GM19397 (cell line): ENCODE results near the gene ZBTB7B.
"Not testable (repeated sequence)": the region's sequence is repeated elsewhere in the genome, so short reads cannot be mapped to it uniquely, and the experiment has no call there.

Experiments used
- ATAC-seq: cut with Tn5 transposase; IDR thresholded peaks from one replicate; pipeline ENCODE4 v1.9.1; 2021; ENCODE audit warnings: mild to moderate bottlenecking, moderate library complexity; ENCODE audit not compliant: unreplicated experiment

ZBTB7B gene

DNA sequence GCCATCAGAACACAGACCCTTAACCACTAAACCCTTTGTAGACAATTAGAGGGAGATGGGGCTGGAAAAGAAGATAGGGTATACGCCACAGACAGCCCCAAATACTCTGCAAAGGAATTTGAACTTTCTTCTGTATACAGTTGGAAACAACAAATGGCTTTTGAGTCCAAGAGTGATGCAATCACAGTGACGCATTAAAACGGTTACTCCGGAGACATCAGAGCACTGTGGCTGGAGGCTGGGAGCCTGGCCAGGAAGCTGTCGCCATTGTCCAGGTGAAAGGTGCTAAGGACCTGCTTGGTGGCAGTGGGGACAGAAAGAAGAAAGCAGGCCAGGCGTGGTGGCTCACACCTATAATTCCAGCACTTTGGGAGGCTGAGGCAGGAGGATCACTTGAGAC lies 15.3 kb upstream of the ZBTB7B start:
- no peak for ATAC-seq

DNA sequence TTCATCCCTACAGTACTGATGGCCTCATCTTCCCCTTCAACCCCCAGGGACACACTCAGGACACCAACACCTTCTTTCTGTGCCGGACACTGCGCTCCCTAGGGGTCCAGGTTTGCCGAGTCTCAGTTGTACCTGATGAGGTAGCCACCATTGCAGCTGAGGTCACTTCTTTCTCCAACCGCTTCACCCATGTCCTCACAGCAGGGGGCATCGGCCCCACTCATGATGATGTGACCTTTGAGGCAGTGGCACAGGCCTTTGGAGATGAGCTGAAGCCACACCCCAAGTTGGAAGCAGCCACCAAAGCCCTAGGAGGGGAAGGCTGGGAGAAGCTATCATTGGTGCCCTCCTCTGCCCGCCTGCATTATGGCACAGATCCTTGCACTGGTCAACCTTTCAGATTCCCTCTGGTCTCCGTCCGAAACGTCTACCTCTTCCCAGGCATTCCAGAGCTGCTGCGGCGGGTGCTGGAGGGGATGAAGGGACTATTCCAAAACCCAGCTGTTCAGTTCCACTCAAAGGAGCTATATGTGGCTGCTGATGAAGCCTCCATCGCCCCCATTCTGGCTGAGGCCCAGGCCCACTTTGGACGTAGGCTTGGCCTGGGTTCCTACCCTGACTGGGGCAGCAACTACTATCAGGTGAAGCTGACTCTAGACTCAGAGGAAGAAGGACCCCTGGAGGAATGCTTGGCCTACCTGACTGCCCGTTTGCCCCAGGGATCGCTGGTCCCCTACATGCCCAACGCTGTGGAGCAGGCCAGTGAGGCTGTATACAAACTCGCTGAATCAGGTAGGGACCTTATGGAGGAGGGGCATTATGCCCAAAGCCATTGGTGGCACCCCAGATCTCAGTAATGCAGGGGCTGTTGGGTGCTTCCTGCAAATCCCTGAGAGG lies 14.3 kb upstream of the ZBTB7B start:
- no peak for ATAC-seq

DNA sequence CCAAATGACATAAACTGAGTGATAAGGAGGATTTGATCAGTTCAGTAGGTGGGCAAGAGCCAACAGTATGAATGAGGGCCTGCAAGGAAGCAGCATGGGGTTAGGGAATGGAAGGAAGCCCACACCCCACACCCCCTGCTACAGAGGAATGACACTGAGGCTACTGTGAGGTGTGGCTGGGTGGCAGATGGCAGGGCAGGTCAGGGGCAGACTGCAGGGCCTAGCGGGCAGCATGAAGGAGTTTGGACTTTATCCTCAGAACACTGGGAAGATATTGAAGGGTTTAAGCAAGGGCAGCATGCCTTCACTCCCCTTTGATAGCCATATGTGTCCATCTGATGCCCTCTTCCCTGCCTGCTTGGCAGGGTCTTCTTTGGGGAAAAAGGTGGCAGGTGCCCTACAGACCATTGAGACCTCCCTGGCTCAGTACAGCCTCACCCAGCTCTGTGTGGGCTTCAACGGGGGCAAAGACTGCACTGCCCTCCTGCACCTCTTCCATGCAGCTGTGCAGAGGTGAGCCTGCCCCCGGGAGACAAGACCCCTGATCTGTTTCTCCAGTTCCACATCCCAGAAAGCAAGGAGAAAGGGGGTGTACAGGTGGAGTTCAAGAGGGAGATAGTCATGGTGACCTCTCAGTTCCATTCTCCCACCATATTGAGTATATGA lies 13.3 kb upstream of the ZBTB7B start:
- no peak for ATAC-seq

DNA sequence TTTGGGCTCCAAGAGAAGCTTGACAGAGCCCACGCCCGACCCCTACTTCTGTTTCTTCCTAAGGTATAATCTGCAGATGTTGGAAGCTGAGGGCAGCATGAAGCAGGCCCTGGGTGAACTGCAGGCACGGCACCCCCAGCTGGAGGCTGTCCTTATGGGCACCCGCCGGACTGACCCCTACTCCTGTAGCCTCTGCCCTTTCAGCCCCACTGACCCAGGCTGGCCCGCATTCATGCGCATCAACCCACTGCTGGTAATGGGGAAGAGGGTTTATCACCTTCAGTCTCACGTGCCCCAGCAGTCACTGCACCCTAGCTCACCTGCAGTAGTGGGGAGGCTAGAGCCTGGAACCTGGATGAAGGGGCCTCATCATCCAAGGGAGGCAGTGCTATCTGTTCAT lies 12.3 kb upstream of the ZBTB7B start:
- ATAC-seq: no peak

DNA sequence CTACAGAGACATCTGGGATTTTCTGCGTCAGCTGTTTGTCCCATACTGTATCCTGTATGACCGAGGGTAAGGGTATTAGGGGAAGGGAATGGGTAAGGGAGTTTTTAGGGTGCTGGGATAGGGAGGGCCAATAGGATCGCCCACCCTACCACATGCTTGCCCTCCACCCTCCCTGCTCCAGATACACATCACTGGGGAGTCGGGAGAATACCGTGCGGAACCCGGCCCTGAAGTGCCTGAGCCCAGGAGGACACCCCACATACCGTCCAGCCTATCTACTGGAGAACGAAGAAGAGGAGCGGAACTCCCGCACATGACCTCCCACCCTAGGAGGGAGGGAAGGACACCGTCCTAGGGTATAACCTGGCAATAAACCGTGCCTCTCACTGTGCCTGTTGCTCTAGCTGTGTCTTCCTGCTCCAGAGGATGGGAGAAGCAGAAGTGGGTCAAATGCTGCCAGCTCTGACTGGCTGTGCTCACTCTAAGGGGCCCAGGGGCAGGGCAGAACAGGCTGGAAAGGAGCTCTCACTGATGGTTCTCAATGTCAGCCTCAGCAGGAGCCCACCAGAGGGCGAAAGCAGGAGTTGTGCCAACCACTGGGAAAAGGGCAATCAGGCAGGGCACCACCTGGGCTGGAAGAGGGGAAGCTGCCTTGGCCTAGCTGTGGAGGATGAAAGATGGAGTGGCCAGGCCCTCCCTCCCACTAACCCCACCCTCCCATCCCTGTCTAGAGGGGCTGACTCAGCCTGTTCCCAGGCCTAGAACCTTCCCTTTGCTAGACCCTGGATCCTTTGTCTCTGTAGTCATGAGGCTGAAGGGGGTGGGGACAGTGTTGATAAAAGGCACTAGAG lies 9.7 kb upstream of the ZBTB7B start:
- ATAC-seq: no peak

DNA sequence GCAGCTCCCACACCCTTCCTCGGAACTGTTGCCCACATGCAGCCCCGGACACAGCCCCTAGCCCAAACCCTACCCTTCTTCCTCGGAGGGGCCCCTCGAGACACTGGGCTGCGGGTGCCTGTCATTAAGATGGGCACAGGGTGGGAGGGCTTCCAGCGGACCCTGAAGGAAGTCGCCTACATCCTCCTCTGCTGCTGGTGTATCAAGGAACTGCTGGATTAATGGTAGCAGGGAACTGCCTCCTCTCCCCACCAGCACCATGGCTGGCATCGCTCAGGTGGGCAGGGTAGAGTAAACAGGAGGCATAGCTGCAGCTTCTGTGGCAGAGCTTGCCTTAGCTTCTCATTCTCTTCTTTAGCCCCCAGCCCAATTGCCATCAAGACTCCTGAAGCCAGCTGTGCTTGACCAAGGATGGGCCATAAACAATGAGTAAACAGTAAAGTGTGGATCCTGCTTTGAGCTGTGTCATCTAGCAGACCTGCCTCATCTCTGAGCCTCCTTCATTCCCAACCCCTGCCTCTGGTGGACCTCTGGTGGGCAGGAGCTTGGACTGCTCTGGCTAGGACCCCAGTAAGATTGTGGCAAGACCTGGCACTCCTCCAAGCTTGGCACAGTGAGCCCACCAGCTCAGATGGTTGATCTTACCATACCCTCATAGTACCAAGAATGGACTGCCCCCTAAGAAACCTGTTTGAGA lies 8.9 kb upstream of the ZBTB7B start, which contains the start of gene LENEP:
Gene LENEP, plus strand, starts transcription at position 15 of the 697 bp plus-strand sequence. Its CDS starts 22 bp downstream, at position 37.
- no peak for ATAC-seq

DNA sequence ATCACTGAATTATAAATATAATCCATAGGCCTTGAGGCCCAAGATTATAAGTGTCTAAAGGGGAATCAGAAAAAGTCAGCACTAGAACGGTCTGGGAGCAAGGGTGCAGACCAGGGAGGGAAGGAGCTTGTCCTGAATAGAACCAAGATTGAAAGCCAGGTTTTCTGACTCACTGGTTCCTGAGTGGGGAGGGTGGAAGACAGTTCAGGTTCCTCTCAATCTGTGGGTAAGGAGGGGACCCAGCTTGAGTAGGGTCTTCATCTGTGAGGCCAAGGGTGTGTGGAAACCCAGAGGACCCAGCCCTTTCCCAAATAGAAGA lies 8.4 kb upstream of the ZBTB7B start:
- ATAC-seq: no peak

DNA sequence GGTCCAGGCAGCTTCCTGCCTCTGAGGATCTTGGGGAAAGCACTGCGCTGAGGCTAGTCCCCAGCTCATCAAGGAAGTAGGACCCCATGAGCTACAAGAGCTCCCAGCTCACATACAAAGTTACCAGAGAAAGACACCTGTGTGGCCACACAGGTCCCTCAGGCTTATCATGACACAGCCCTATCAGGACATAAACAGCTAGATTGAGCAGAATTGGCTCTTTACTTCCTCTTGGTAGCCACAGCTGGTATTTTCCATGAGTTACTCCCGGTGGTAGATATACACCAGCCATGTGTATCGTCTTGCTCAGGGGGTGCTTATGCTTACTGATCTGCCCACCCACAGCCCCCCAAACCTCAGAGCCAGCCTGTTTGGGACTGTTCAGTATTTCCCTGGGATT lies 8.0 kb upstream of the ZBTB7B start:
- no peak for ATAC-seq

DNA sequence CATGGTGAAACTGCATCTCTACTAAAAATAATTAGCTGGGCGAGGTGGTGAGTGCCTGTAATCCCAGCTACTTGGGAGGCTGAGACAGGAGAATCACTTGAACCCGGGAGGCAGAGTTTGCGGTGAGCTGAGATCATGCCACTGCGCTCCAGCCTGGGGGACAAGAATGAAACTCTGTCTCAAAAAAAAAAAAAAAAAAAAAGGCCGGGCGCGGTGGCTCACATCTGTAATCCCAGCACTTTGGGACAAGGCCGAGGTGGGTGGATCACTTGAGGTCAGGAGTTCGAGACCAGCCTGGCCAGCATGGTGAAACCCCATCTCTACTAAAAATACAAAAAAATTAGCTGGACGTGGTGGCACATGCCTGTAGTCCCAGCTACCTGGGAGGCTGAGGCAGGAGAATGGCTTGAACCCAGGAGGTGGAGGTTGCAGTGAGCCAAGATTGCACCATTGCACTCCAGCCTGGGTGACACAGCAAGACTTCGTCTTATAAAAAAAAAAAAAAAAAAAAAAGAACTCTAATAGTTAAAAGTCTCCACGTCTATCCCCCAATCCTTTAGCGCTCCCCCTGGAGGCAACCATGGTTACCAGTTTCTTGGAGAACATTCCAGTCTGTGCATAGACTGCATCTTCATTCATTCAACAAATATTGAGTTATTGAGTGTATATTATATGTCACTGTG lies 7.2 kb upstream of the ZBTB7B start:
- ATAC-seq: not testable (repeated sequence)

DNA sequence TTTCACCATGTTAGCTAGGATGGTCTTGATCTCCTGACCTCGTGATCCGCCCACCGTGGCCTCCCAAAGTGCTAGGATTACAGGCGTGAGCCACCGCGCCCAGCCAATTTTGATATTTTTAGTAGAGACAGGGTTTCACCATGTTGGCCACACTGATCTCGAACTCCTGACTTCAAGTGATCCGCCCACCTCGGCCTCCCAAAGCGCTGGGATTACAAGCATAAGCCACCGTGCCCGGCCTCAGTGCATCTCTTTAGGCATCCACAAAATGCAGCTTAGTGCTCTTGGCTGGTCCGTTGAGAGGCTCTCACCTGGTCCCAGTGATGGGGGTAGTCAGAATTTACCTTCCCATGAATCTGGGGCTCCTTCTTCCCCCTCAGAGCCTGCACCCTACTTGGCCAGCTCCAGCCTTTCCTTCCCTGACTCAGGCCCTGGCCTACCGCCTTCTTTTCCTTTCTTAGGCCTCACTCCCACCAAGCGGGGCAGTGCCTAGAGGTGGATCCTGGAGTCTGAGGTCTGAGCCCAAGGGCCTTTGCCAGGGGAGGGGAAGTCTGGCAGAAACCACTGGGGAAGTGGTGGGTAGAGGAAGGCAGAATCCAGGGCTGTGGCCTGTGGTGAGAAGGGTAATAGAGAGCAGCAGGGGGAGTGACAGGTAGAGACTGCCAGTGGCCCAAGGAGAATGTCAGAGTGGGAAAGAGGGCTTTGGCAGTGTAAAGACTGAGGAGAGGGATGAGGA lies 5.5 kb upstream of the ZBTB7B start:
- no peak for ATAC-seq

DNA sequence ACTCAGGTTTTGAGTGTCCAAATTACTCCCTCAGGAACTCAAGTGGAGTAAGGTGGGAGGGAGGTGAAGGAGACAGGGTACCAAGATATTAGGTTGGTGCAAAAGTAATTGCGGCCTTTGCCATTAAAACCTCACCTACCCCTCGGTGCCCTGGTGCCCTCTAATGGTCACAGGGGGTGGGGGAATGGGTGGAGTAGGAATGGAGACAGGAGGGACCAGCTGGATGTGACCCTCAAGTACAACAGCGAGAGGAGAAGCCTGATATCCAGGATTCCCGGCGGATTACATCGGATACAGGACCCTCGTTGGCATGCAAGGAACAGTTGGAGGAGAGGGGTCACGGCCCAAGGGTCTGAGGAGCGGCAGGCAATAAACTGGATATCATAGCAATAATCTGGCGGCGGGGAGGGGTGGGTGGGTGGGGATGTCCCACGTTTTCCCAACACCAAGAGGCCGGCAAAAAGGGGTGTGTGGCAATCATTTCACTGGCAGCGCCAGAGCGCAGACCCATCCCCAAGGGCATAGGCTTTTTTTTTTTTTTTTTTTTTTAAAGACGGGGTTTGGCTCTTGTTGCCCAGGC lies 4.3 kb upstream of the ZBTB7B start:
- ATAC-seq: no peak

DNA sequence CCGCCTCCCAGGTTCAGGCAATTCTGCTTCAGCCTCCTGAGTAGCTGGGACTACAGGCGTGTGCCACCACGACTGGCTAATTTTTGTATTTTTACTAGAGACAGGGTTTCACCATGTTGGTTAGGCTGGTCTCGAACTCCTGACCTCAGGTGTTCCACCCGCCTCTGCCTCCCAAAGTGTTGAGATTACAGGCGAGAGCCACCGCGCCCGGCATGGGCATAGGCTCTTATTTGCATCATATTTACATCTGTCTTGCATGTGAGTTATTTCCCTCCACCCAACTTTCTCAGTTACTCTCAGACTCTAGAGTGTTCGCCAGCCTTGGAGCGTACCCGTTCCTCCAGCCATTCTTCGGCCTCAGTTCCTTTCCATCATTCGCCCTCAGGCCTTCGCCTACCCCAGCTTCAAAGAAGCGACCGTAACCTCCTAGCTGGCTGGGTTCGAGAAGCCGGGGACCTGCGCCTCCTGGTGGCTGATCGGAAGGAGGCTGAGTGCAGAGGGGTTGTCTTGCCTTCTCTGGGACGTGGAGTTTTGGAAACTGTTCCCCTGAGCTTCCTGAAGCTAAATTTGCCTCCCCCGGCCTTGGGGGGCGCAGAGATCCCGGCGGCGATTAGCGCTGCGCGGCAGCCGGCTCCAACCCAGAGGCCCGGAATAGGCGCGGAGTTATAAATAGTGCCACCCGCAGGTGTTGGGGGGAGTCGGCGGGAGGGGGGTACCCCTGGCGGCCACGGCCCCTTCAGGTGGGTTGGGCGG lies 3.6 kb upstream of the ZBTB7B start:
- ATAC-seq: no peak

DNA sequence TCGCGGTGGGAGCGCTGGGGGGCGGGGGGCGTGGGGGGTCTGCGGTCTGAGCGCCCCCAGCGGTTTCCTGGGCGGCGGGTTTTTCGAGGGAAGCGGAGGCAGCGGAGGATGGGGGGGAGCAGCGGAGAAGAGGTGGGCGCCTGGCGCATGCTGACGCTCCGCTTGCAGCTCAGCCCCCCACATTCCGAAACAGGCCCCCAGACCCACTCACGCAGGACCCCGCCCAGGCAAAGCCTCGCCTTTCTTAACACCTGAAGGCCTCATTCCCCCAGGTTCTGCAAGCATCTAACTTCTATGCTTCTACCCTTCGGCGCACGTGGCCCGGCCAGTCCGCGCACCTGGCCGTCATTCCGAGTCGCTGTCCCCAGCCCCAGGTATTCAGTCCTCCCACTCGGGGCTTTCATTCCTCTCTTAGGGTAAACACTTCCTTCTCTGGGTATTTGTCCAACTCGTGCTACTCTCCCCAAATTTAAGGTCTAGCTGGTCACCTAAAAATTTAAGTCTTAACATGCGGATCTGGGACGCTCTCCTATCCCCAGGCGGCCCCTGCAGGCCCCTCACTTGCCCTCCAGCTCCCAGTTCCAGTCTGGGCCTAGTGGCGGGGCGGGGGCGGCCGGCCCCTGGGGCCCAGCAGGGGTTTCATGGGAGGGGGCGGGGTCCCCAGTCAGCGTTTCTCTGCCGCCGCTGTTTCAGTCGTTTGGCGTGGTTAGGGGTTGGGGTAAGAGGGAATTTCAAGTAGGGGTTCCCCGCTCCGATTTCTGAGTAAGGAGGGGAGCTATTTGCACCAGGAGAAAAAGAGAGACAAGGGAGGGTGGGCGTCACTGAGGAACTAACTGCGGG lies 2.8 kb upstream of the ZBTB7B start:
- ATAC-seq: no peak

DNA sequence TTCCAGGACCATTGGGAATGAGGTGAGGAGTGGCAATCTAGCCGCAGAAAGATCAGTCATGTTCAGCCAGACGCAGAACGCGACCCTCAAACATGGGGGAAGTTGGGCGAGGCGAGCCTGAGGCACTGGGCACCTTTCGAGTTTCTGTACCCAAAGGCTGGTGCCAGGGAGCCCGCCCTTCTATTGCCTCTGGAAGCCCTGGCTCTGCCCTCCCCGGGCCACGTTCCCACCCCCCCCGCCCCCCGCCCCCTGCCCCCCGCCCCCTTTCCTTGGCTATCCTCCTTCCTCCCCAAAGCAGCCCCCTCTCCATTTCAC lies 2.2 kb upstream of the ZBTB7B start:
- no peak for ATAC-seq

DNA sequence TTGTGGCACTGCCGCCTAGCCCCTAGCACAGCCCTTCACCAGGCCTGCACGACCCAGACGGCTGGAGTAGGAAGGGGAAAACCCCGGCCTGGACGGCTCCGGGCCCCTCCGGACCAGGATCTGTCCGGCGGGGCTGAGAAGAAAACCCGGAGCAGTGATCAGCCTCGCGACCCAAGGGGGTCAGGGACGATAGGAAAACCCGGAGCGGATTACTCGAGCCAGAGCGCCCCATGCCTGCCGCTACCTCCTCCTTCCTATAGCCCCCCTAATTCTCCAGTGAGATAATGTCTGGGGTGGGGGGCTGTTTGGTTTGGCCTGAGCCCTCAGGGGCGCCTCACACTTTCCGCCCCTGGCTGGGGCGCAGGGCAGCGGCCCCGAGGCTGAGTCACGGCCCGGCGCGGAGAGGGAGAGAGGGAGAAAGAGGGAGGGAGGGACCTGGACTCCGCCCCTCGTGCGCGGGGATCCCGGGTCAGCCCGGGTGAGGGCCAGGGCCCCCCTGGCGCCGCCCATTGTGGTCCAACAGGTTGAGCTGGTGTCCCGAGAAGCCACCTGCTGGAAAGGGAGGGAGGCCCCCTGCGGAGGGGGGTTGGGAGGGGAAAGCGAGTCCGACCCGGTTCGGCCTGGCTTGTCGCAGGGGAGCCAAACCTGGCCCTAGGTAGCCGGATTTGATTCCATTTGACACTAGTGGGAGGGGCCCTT lies 1.7 kb upstream of the ZBTB7B start:
- peak; percentile 31 for ATAC-seq

DNA sequence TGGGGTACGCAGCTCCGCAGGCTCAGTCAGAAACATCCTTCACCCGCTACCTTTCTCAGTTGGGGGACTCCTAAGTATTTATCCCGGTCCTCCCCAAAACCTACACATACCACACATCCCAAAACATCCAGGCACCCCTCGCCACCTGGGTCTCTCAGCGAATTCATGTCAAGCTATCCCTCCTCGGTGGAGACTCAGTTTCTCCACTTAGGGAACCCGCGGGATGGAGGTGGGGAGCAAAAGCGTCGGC lies 1.3 kb upstream of the ZBTB7B start:
- no peak for ATAC-seq

DNA sequence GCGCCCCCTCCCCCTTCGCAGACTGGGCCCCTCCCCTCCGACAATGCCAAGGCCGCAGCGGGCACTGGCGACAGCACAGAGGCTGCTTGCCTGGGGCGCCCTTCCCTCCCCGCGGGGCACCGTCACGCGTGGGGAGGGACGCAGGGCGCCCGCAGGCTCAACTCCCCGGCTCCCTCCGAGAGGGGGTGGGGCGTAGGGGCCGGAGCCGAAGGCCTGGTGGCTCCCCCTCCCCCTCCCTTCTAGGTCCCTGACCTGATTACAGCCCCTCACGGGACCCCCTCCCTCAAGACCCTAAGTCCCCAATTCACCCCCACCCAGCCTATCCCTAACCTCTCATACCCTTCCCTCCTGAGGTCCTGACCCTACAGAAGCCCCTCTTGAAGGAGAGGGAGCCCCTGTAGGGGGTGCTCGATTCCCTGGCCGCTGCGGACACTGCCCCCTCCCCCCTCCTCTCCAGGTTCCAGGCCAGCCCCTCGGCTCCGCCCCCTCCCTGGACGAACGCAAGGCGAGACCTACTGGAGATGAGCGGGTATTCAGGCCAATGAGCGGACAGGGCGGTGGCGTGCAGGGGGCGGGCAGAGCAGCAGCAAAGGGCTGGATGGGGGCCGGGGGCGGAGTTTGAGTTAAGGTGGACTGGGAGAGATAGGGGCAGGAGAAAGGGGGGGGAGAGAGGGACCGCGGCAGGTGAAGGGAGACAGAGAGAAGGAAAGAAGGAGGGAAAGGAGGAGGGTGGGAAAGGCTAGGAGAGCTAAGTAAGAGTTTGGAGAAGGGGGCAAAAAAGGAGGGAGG lies 733 bp upstream of the ZBTB7B start:
- ATAC-seq: peak; percentile 48
